Subcutaneous adipose tissue (tissue), 4 donors: Measurements from ENCODE around the gene MYBPC1. TPM values are rescaled to one million over a fixed set of nuclear protein-coding genes. Genes with fewer than 3 reads are reported as not detected.

ENCODE experiments used
- total RNA-seq, 4 donors: library from RNA; depleted of rRNA; stranded (reverse); fragments of >200 nt; gene quantifications; one replicate each; pipeline ENCODE4 v1.1.0, GENCODE V29; 2016
- TF ChIP-seq, protein P1 (sequence below): fragments of 450-650 bp; IDR thresholded peaks from one replicate; pipeline ENCODE4 v1.5.1; 2016; ENCODE audit warnings: low read depth, mild to moderate bottlenecking, control low read depth, antibody characterized with exemption, moderate library complexity

MYBPC1 gene
- total RNA-seq, 4 donors from 2014 or later: 0.17 to 0.66 TPM; not detected in 2

DNA sequence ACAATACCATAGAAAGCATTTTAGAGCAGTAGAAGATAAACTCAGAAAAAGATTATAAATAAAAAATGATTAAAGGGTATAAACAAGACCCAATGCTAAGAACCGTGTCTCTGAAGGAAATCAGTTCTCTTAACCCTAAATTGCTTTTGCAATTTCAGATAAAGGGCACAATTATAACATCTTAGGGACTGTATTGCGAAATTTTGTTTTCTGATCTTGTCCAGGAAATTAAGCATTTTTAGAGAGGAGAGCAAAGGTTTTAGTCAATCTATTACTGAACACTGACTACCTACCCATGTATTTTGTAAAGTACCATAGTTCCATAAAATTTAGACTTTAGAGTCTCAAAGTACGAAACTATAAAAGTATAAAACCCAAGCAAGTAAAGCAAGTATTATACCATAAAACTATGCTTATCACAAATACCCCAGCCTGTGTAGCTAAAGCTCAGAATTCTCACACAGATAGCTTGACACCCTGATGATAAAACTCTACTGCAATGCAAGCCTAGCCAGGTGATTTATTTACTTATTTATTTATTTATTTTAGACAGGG lies 95.8 kb downstream of the MYBPC1 start:
- TF ChIP-seq, protein P1, sequence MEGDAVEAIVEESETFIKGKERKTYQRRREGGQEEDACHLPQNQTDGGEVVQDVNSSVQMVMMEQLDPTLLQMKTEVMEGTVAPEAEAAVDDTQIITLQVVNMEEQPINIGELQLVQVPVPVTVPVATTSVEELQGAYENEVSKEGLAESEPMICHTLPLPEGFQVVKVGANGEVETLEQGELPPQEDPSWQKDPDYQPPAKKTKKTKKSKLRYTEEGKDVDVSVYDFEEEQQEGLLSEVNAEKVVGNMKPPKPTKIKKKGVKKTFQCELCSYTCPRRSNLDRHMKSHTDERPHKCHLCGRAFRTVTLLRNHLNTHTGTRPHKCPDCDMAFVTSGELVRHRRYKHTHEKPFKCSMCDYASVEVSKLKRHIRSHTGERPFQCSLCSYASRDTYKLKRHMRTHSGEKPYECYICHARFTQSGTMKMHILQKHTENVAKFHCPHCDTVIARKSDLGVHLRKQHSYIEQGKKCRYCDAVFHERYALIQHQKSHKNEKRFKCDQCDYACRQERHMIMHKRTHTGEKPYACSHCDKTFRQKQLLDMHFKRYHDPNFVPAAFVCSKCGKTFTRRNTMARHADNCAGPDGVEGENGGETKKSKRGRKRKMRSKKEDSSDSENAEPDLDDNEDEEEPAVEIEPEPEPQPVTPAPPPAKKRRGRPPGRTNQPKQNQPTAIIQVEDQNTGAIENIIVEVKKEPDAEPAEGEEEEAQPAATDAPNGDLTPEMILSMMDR: no peak

DNA sequence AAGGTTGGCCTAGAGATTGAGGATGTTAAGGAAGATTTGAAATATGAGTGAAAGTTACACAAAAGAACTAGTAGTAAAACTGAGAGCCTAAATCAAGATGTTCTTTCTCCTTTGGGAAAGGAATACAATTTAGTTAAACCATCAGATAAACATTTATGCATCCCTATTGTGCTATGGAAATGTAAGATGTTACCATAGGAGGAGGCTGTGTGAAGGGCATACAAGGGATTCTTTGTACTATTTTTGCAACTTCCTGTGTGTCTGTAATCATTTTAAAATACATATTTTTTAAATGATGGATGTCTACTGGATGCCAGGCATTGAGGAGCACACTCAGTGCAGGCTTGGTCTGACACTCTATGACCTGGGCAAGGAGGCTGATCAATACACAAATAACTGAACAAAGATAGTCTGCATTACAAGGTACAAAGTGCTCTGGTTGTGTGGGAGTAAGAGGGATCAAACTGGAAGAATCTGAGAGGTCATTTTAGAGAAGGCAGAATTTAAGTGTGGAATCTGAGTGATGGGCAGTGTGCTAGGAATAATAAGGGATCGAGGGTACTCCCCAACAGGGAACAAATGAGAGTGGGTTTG lies 96.8 kb downstream of the MYBPC1 start:
- TF ChIP-seq, protein P1: no peak

DNA sequence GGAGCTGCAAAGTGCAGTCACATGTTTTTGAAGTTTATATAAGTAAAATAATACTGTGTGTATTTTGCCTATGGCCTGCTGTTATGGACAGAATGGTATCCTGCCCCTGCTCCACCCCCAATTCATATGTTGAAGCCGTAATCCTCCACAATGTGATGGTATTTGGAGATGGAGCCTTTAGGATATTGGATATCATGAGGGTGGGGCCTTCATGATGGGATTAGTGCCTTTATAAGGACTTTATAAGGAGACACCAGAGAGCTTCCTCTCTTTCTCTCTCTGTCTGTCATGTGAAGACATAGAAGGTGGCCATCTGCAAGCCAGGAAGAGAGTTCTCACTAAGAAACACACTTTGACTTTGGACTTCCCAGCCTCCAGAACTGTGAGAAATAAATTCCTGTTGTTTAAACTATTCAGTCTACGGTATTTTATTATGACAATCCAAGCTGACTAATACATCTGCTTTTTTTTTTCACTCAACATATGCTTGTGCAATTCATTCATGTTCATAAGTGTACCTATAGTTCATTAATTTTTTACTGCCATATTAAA lies 99.6 kb downstream of the MYBPC1 start:
- TF ChIP-seq, protein P1: no peak

DNA sequence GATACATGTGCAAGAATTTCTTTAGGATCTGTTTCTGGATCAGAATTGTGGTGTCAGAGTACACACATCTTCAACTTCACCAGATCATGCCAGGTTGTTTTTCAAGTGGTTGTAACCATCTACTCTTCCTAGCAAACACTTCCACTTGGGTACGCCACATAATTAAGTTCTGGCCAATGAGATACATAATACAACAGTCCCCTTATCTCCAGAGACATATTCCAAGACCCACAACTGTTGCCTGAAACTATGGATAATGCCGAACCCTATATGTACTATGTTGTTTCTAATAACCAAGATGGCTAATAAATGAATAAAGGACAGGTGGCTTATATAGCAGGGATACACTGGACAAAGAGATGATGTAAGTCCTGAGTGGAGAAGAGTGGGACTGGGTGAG lies 100.2 kb downstream of the MYBPC1 start:
- TF ChIP-seq, protein P1: no peak

DNA sequence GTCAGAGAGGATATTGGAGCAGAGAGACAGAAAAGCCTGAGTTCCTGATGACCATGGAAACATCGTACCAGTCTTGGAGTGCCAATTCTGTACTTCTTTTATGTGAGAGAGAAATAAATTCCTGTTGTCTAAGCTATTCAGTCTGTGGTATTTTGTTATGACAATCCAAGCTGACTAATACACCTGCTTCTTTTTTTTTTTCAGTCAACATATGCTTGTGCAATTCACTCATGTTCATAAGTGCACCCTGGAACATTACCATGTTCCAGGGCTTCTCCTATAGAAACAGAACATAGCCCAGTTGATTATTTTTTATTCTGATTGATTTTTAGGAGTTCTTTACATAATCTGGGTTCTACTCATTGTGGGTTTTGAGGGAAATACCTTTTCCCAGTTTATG lies 100.9 kb downstream of the MYBPC1 start:
- TF ChIP-seq, protein P1: no peak

DNA sequence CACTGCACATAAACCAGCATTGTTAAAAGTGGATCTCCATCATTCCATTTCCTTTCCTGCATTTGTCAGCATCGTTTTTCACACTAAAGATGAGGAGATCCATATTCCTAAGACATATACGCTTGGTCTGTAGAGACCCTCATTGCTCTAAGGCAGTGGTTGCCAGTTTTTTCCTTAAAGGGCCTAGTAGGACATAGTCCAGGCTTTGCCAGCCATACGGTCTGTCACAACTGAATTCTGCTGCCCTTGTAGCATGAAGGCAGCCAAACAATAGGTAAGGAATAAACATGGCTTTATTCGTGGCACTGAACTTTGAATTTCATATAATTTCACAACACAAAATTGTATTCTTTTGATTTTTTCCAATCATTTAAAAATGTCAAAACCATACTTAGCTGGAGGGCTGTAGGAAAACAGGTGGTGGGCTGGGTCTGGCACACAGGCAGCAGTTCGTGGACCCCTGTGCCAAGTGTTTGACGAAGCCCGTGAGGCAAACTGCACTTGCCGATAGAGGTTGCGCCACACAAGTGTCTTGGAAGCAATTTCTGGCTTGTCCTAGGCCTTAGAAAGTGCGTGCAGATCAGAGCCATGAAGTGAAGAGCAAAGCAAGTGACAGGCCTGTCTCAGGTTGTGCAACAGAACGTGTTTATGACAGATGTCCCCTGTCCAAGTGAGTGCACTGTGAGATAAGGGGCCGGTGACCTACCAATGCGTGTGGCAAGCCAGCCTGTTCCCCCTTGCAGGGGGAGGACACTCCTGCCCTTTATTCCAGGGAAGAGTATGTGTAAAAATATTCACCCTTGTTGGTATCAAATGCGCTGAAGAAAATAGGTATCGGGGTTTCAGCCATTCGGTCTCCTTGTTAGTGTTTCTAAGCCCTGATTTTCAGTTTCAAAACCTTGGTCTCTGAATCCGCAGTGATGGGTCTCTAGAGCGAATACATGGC lies 101.8 kb downstream of the MYBPC1 start:
- TF ChIP-seq, protein P1: no peak
